Keratinocyte (primary cell): ENCODE measurements around the gene CTNND1.

Experiments
- CTCF ChIP-seq, 3 experiments: IDR thresholded peaks in 1 of 3; conservative IDR thresholded peaks in 1 of 3; optimal IDR thresholded peaks in 1 of 3; 2 replicates in 2 of 3; 3 replicates in 1 of 3; pipeline versions ENCODE3 to v1.5.1; 2011; ENCODE audit warnings: low read length in 3 of 3, mild to moderate bottlenecking in 3 of 3, moderate library complexity in 2 of 3, control low read depth in 1 of 3, inconsistent platforms in 1 of 3; ENCODE audit not compliant: insufficient read depth in 2 of 3; ENCODE audit errors: extremely low read depth in 1 of 3
- EZH2 ChIP-seq: IDR thresholded peaks from one replicate; pipeline ENCODE4 v1.6.1; 2012; ENCODE audit warnings: inconsistent platforms, mild to moderate bottlenecking, low read length, moderate library complexity

GRCh38 chr11:57776031-57776521 is 14.5 kb downstream of the CTNND1 start:
- TF ChIP-seq CTCF (optimal IDR thresholded peaks at IDR 0.05 in 1 of 3, IDR thresholded peaks at IDR 0.05 in 1 of 3, conservative IDR thresholded peaks at IDR 0.05 in 1 of 3; ENCODE audit: extremely low read depth in 1 of 3, insufficient read depth in 2 of 3, low read length in 3 of 3) (no peak), EZH2 (no peak)
